ENCODE results near the gene ABCB9.
"Not testable (repeated sequence)": the region's sequence is repeated elsewhere in the genome, so short reads cannot be mapped to it uniquely, and the experiment has no call there.

The ABCB9 gene

GRCh38 chr12:122961531-122962329 is 4.5 kb downstream of the ABCB9 start:
- no peak for DNase-seq

GRCh38 chr12:122960193-122960569 is 6.1 kb downstream of the ABCB9 start:
- DNase-seq: no peak

GRCh38 chr12:122959566-122960192 is 6.6 kb downstream of the ABCB9 start:
- DNase-seq: no peak

- DNase-seq: no peak
These were observed 7.9 kb downstream of the ABCB9 start for GRCh38 chr12:122958198-122958888.

- no peak for DNase-seq
These were observed 10.2 kb downstream of the ABCB9 start for GRCh38 chr12:122956035-122956434.

GRCh38 chr12:122955156-122955555 is 11.1 kb downstream of the ABCB9 start:
- DNase-seq: no peak

- DNase-seq: peak; percentile 82
These were observed 14.0 kb downstream of the ABCB9 start for GRCh38 chr12:122951979-122952892.

GRCh38 chr12:122951406-122951805 is 14.9 kb downstream of the ABCB9 start:
- DNase-seq: no peak

- no peak for DNase-seq
These were observed 16.2 kb downstream of the ABCB9 start for GRCh38 chr12:122949816-122950675.

GRCh38 chr12:122949405-122949804 is 16.9 kb downstream of the ABCB9 start:
- DNase-seq: no peak

- DNase-seq: no peak
These were observed 17.7 kb downstream of the ABCB9 start for GRCh38 chr12:122948605-122949004.

GRCh38 chr12:122947352-122947792 is 18.9 kb downstream of the ABCB9 start:
- no peak for DNase-seq

GRCh38 chr12:122946690-122947341 is 19.4 kb downstream of the ABCB9 start:
- peak; percentile 56 for DNase-seq

- no peak for DNase-seq
These were observed 21.4 kb downstream of the ABCB9 start for GRCh38 chr12:122944605-122945592.

- no peak for DNase-seq
These were observed 23.1 kb downstream of the ABCB9 start for GRCh38 chr12:122943196-122943595.

- peak; percentile 27 for DNase-seq
These were observed 23.6 kb downstream of the ABCB9 start for GRCh38 chr12:122942637-122943036.

GRCh38 chr12:122941351-122941750 is 24.9 kb downstream of the ABCB9 start:
- DNase-seq: not testable (repeated sequence)

GRCh38 chr12:122939125-122939524 is 27.1 kb downstream of the ABCB9 start:
- DNase-seq: no peak

- no peak for DNase-seq
These were observed 28.6 kb downstream of the ABCB9 start for GRCh38 chr12:122937622-122938091.

- DNase-seq: no peak
These were observed 30.9 kb downstream of the ABCB9 start for GRCh38 chr12:122935318-122935717.
